HG03520 (cell line): ENCODE data around the gene ATP6V1G3.
A peak's percentile ranks its signal among the peaks of the same experiment; 100 is the strongest.
"Not testable (repeated sequence)": the region's sequence is repeated elsewhere in the genome, so short reads cannot be mapped to it uniquely, and the experiment has no call there.

Source experiments
- ATAC-seq: cut with Tn5 transposase; IDR thresholded peaks from one replicate; pipeline ENCODE4 v1.9.1; 2021; ENCODE audit warnings: mild to moderate bottlenecking, moderate library complexity; ENCODE audit not compliant: unreplicated experiment

ATP6V1G3 gene, protein sequence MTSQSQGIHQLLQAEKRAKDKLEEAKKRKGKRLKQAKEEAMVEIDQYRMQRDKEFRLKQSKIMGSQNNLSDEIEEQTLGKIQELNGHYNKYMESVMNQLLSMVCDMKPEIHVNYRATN

DNA sequence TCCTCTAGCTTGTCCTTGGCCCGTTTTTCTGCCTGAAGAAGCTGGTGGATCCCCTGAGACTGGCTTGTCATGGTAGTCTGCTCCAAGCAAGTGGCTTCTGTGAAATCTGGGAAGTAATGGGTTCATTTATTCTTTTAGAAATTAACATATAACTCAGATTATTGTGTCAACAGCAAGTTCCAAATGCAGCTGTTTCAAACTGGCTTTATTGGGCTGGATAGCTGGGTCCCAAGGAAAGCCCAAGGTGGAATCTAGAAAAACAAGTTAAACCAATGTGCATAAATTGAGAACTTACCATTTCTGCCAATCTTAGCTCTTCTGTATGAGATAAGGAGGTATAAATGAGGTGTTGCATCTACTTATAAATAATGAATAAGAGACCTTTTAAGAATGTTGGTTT lies at the start of gene ATP6V1G3:
TSS of gene ATP6V1G3 (minus strand) at position 101 of the 400 bp plus-strand sequence. CDS start at position 71, 30 bp downstream.
- ATAC-seq, result no peak

DNA sequence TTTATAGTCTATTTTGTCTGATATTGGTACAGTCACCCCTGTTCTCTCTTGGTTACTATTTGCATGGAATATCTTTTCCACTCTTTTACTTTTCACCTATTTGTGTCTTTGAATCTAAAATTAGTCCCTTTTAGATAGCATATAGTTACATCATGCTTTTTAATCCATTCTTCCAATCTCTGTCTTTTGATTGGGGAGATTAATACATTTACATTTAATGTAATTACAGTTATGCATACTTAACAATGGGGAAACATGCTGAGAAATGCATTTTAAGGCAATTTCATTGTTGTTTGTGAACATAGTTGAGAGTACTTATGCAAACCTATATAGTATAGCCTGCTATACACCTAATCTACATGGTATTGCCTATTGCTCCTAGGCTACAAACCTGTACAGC lies 48.4 kb upstream of the ATP6V1G3 start:
- no peak for ATAC-seq

DNA sequence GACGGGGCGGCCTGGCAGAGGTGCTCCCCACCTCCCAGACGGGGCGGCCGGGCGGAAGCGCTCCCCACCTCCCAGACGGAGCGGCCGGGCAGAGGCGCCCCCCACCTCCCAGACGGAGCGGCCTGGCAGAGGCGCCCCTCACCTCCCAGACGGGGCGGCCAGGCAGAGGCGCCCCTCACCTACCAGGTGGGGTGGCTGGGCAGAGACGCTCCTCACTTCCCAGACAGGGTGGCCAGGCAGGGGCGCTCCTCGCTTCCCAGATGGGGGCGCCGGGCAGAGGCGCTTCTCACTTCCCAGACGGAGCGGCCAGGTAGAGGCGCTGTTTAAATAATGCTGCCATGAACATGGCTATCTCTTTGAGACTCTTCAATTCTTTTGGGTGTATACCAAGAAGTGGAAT lies 43.7 kb upstream of the ATP6V1G3 start:
- no peak for ATAC-seq

DNA sequence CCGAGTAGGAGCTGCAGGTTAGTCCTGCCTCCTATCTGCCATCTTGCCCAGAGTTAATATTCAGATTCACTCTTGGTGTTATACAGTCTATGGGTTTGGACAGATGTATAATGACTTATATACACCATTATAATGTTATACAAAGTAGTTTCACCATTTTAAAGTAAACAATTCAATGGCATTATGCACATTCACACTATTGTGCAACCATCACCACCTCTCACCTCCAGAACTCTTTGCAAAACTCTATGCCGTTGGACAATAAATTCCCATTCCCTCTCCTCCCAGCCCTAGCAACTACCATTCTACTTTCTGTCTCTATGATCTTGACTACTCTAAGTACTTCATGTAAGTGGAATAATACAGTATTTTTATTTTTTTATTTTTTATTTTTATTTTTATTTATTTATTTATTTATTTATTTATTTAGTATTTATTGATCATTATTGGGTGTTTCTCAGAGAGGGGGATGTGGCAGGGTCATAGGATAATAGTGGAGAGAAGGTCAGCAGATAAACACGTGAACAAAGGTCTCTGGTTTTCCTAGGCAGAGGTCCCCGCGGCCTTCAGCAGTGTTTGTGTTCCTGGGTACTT lies 42.8 kb upstream of the ATP6V1G3 start:
- ATAC-seq, result not testable (repeated sequence)

DNA sequence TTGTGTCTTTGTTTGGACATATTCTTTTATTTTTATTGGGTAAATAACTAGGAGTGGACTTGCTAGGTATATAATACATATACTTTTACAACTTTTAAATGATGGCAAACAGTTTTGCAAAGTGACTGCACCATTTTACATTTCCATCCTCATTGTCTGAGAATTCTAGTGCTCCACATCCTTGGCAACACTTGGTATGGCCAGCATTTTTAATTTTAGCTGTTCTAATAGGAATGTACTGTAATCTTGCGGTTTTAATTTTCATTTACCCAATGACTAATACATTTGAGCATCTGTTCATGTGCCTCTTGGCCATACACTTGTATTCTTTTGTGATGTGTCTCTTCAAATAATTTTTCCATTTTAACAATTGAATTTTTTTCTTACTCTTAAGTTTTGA lies 37.0 kb upstream of the ATP6V1G3 start:
- ATAC-seq, result no peak

GRCh38 chr1:198575798-198576641 lies 35.5 kb upstream of the ATP6V1G3 start:
- ATAC-seq, result peak; percentile 74

DNA sequence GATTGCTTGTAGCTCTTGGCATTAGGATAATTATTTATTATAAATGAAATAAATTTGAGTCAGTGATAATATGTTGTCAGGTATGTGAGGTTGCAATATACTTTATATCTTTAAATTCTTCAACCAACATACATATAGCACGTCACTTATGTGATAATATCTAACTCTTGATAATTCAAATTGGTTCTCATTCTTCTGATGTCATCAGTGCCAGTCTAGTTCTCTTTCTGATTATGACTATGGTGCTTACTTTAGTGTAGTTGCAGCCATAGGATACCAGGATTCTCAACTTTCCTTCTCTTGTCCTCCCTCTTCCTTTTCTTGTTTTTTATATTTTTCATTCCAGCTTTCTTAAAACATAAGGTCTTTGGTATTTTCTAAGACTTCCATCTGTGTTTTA lies 34.8 kb upstream of the ATP6V1G3 start:
- no peak for ATAC-seq

GRCh38 chr1:198574325-198574724 lies 33.8 kb upstream of the ATP6V1G3 start:
- ATAC-seq, result no peak

- ATAC-seq, result no peak
These were observed 24.2 kb upstream of the ATP6V1G3 start for GRCh38 chr1:198564716-198565115.

- ATAC-seq, result no peak
These were observed 23.7 kb upstream of the ATP6V1G3 start for GRCh38 chr1:198564157-198564556.

DNA sequence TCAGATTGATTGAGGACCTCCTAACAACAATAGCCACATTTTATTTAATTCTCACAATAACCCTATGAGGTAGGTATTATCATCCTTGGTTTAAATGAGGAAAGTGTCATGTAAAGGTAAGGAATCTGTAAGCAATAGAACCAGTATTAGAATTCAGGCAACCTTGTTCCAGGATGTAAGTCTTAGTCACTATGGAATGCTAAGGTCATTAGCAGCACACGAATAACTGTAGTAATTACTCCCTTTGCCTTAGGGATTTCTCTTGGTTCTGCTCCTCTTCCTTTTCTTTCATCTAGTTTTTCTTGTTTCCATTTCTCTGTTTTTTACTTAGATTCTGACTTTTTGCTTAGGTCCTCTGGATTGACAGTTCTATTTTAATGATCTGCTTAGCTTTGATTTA lies 23.1 kb upstream of the ATP6V1G3 start:
- no peak for ATAC-seq

DNA sequence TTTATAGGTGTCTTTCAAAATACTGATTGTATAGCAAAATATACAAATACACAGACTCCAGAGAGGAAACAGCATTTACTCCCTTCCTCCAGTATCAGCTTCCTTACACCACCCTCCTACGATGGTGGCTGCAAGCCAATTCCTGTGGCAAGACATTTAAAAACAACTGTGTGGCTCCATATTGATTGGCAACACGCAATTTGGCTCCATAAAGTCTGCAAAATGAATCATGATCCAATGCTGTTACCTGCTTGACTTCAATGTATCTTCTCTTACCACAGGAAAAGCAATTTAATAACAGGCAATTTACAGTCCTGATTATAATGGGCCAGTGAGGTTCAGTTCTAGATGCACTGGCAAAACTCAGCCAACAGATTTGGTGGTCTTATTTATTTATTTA lies 19.7 kb upstream of the ATP6V1G3 start:
- no peak for ATAC-seq

GRCh38 chr1:198559362-198559761 lies 18.9 kb upstream of the ATP6V1G3 start:
- no peak for ATAC-seq

DNA sequence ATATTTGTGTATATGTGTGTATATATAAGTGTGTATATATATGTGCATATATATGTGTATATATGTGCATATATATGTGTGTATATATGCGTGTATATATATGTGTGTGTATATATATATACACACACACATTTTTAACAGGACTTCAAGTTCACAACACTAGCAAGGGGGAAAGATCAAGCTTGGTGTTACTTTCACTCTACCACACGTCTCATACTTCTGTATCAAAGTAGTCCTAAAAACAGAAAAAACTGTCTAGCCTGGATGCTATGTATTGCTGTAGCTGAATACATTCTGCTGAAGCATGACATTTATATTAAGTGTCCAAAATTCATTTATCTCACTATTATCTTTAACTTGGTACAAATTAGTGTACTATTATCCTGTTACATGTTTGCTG lies 17.9 kb upstream of the ATP6V1G3 start:
- no peak for ATAC-seq

- ATAC-seq, result peak; percentile 97
These were observed 16.5 kb upstream of the ATP6V1G3 start for GRCh38 chr1:198556971-198557370.

DNA sequence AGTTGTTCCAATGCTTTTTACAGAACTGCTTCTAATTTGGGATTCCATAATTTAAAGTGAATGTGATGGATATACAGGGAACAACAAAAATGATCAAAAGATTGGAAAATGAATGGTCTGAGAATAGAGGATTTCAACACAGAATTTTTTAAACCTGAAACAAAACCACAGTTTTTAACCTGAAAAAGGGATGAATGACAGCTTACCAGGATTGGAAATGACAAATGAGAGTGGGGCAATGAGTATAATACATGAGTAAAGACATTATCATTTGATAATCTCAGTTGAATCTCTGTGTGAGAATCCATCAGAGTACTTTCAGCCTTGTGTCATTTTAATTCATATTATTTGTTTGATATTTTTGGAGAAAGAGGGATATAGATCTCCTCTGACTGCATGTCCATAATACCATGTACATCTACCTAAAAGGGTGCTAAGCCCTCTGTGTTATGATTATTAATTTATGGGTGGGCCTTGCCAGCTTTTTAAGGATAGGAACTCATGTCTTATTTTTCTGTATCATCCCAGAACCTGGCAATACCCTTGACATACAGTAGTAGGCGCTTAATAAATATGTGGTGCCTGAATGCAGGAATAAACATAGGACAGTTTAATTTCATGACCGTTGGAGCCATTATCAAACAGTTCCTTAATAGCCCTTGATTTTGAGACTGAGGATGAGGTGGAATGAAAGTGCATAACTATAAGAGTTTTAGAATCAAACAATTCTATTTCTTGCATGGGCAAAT lies 12.4 kb upstream of the ATP6V1G3 start:
- ATAC-seq, result no peak

DNA sequence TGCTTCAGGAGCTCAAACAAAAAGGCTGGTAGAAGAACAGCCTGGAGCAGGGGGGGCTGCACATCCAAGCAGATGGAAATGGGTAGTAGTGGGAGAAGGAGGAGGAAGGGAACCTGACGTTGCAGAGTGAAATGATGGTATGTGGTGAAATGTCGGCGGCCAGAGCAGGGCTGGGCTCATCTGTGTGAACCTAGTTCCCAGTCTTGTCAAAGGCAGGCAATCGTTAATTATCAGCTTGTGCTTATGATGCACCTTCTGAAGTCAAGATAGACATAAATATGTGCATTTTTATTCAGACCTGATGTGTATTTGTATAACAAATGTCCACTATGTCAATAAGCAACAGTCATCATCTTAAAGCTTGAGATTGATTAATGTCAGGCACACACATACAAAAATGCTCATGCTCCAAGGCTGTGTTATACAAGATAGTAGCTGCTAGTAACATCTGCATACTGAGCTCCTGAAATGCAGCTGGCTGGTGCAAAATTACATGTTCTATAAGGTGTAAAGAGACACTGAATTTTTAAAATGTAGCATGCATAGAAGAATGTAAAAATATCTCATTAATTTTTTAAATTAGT lies 10.6 kb upstream of the ATP6V1G3 start:
- no peak for ATAC-seq

- peak; percentile 92 for ATAC-seq
These were observed 9.4 kb upstream of the ATP6V1G3 start for GRCh38 chr1:198549866-198550265.

DNA sequence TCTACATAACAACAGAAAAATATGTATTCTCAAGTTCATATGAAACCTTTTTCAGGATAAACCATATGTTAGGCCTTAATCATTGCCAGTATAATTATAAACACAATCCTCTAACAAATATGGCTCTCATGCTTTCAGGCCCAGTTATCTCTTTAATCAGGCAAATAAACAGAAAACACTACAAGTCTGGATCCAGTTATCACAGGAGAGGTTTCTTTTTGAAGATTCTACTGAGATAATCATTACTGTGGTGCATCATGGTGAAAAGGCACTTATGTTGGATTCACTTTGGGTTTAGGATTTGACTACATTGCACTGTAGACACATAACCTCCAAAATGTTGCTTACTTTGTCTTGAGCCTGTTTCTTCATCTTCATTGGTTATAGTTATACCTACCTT lies 8.4 kb upstream of the ATP6V1G3 start:
- no peak for ATAC-seq

DNA sequence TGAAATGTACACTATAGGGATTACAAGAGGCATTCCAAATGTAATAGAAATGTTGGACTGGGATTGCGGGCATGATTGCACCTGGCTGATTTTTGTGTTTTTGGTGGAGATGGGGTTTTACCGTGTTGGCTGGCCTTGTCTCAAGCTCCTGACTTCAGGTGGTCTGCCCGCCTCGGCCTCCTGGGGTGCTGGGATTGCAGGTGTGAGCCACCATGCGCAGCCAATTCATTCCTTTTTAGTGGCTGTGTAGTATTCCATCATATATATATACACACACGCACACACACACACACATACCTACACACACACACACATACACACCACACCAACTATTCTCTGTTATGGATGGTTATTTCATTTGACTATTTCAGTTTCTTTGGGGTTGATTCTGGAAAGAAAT lies 4.7 kb upstream of the ATP6V1G3 start:
- ATAC-seq, result no peak

GRCh38 chr1:198544265-198544664 lies 3.8 kb upstream of the ATP6V1G3 start:
- ATAC-seq, result no peak
